Tibial nerve (tissue), 4 donors: ENCODE data around the gene GPR132.

ENCODE experiments used
- CTCF ChIP-seq, 5 experiments: fragments of 200-600 bp in 3 of 5; fragments of 450-650 bp in 2 of 5; sonication (generic) in 3 of 5; IDR thresholded peaks; one replicate each; pipeline ENCODE4 v1.5.1; 2016 to 2019; ENCODE audit warnings: antibody characterized with exemption in 5 of 5, mild to moderate bottlenecking in 3 of 5, moderate library complexity in 2 of 5
- EP300 ChIP-seq, 2 donors: sonication (generic); formaldehyde crosslinking; IDR thresholded peaks; one replicate each; pipeline ENCODE4 v1.6.1; 2017; ENCODE audit warnings: antibody characterized with exemption in 2 of 2, mild to moderate bottlenecking in 1 of 2
- POLR2A ChIP-seq, 2 donors: fragments of 450-650 bp; IDR thresholded peaks; one replicate each; pipeline ENCODE4 v1.6.1; 2017; ENCODE audit warnings: antibody characterized with exemption in 2 of 2, mild to moderate bottlenecking in 2 of 2, moderate library complexity in 2 of 2

- TF ChIP-seq POLR2A (IDR thresholded peaks at IDR 0.05) (no peak), CTCF (IDR thresholded peaks at IDR 0.05) (no peak), EP300 (IDR thresholded peaks at IDR 0.05) (no peak)
Observed at GRCh38 chr14:105066240-105067071, 1.2 kb upstream of the GPR132 start.
